HG02884 (cell line): ENCODE measurements around the gene RSBN1L.
"Not testable (repeated sequence)": the region's sequence is repeated elsewhere in the genome, so short reads cannot be mapped to it uniquely, and the experiment has no call there.

Experiments used
- ATAC-seq: cut with Tn5 transposase; IDR thresholded peaks from one replicate; pipeline ENCODE4 v1.9.1; 2021; ENCODE audit warnings: mild to moderate bottlenecking, moderate library complexity; ENCODE audit not compliant: unreplicated experiment

Gene RSBN1L

DNA sequence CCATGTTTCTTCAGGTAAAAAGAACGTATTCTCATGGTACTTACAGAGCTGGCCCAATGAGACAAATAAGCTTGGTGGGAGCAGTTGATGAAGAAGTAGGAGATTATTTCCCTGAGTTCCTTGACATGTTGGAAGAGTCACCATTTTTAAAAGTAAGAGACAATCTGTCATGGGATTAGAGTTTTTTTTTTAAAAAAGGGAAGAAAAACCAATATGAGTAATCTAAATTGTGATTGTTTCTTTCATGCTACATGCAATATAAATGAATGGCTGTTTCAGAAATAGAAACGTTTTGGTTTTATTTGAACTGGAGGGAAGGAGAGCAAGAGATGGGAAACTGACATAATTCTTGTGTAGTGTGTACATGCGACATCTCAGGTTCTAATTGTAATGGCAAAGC, 69.2 kb downstream of the RSBN1L start:
- no peak for ATAC-seq

DNA sequence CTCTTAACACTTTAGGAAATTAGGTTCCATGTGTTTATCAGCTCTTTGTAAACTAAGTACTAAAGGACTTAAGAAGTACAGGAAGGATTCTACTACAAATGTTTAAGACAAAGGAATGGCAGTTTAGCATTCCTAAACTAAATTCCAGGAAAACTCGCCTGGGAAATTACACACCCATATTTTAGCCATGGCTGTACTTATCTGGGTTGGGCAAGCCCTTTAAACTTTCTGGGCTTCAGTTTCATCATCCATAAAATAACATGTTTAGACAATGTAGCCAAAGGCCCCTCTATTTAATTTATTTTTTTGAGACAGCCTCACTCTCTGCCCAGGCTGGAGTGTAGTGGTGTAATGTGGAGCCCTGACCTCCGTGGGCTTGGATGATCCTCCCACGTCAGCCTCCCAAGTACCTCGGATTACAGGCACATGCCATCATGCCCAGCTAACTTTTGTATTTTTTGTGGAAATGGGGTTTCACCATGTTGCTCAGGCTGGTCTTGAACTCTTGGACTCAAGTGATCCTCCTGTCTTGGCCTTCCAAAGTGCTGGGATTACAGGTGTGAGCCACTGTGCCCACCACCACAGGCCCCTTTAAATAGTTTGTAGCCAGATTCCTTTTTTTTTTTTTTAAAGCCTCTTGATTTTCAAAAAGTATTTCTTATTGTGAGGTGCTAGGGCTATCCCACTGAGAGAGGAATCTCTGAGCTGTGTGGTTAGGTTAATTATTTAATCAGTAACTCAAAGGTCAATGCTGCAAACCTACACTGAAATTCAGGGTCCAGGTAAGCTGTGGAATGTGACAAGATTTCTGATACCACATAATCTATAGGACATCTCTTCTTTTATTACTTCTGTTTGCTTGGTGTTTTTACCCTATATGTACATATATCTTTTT, 69.9 kb downstream of the RSBN1L start:
- no peak for ATAC-seq

- no peak for ATAC-seq
Observed at GRCh38 chr7:77766801-77767605, 70.7 kb downstream of the RSBN1L start.

DNA sequence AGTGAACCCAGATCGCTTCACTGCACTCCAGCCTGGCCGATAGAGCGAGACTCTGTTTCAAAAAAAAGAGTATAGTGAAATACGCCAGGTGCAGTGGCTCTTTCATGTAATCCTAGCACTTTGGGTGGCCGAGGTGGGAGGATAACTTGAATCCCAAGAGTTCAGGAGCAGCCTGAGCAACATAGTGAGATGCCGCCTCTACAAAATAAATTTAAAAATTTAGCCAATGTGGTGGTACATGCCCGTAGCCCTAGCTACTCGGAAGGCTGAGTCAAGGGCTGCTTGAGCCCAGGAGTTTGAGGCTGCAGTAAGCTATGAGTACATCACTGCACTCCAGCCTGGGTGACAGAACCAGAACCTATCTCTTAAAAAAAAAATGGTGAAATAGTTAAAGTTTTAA, 74.1 kb downstream of the RSBN1L start:
- no peak for ATAC-seq

DNA sequence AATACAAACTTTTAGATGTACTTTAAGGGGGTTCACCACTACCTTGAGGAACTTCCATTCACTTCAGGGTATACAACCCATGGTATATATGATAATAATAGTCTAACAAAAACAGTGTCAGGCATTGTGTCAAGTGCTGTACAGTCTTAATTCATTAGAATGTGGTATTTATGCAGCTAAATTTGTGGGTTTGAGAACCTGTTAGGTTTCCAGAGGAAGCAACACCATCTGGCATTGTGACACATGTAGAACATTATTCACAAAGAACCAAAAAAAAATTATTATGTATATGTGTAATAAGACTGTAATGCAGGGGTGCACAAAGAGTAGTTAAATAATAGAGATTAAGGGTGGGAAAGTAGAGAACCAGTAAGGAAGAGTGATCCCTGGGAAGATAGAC, 75.6 kb downstream of the RSBN1L start:
- no peak for ATAC-seq

DNA sequence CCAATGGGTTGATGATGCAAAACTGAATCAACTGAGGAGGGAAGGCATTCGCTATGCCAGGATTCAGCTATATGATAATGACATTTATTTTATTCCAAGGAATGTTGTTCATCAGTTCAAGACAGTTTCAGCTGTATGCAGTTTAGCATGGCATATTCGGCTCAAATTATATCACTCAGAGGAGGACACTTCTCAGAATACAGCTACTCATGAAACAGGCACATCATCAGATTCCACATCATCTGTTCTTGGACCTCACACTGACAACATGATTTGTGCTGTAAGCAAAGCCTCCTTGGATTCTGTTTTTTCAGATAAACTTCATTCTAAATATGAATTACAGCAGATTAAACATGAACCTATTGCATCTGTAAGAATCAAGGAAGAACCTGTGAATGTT, 82.3 kb downstream of the RSBN1L start:
- ATAC-seq, result no peak

GRCh38 chr7:77782383-77782782, 86.1 kb downstream of the RSBN1L start:
- ATAC-seq, result no peak

DNA sequence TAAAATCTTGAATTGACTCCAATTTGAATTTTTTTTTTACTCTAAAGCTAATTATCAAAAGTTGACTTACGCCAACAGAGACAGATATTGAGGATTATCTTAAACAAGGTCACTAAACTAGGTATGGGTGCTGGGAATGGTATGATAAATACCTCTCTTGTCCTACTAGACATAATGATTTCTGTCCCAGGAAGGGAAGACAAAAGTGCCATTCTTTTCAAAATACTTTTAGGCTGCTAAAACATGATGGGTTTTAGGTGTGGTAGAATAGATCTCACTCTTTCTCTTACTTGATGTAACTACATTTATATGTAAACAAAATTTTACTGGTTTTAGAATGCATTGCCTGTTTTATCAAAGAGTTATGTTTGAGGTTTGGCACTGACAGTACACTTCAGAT, 86.9 kb downstream of the RSBN1L start:
- no peak for ATAC-seq

GRCh38 chr7:77783545-77783944, 87.3 kb downstream of the RSBN1L start:
- ATAC-seq, result no peak

DNA sequence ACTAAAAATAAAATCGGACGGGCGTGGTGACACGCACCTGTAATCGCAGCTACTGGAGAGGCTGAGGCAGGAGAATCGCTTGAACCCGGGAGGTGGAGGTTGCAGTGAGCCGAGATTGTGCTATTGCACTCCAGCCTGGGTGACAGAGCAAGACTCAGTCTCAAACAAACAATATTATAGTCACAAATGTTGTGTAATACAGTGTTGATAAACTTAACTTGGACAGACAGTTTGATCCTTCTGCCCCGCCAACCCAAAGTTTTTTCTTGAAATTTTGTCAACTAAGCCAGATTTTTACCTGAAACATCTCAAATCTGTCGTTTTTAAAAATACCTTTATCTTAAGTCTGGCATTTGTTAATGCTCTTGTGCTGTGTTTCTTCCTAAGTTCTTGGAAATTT, 88.2 kb downstream of the RSBN1L start:
- not testable (repeated sequence) for ATAC-seq

- ATAC-seq, result no peak
Observed at GRCh38 chr7:77786018-77786417, 89.8 kb downstream of the RSBN1L start.

GRCh38 chr7:77786741-77787140, 90.5 kb downstream of the RSBN1L start:
- no peak for ATAC-seq

DNA sequence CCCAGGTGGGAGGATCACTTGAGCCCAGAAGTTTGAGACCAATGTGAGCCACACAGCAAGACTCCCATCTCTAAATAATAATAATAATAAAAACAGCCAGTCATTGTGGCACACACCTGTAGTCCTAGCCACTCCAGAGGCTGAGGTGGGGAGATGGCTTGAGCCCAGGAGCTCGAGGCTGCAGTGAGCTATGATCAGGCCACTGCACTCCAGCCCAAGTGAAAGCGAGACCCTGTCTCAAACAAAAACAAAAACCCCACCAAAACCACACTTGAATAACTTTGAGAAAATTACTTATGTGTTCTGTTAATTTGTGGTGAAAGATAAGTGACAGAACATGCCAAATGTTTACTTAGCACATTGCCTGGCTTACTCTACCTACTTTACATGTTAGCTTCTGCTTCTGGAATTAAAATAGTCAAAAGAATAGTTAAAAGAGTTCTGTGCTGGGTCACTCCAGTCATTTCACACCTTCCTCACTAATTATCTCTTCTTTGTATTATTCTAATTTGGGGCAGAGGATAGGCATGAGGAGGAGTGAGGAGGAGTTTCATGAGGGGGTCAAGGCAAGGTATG, 92.2 kb downstream of the RSBN1L start:
- no peak for ATAC-seq

DNA sequence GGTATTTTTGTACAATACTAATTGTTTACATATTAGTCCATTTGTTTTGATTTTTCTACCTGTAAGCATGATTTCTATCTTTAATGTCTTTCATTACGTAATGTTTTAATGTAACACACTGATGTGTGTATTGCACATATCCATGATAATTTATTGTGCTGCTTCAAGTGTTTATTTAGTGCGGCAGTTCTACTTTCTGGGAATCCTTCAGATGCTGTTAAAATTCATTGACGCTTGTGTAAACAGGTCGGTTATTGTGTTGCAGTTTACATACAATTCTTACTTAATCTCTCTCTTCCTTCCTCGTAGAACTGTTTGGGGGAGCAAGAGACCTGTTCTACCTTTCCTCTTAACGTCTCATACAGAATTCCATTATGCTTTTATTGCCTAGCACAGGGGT, 95.1 kb downstream of the RSBN1L start:
- no peak for ATAC-seq

DNA sequence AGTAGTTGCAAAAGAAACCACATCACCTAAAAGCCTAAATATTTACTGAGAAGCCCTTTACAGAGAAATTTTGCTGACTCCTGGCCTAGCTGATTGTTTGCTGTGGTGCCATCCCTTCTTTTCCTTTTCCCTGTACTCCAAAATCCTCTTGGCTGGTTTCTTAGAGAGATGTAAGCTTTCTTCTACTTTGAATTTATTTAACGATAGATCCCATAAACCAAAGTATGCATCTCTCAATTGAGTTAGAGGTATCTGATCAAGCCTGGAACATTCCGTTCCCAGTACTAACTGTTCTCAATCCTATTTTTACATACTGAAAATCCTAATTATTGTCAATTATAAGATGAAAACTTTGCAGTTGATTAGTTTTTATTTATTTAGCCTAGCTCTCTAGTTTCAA, 95.7 kb downstream of the RSBN1L start:
- ATAC-seq, result no peak

DNA sequence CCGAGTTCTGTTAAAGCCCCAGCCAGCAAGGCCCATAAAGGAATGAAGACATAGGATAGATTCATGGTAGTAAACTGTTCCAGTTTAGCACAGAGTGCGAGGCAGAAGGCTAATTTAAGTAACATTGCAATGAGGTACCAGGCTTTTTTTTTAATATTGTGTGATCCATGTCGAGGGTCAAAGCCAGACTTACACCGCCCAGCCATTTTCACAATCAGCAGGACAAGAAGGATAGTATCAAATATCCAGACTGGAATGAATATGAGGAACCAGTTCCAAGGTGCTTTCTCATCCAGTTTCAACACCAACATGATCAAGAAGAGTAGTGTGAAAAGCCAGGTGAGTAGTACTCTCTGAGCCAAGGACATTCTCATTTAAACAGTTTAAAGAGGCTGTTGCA, 97.7 kb downstream of the RSBN1L start:
- no peak for ATAC-seq

DNA sequence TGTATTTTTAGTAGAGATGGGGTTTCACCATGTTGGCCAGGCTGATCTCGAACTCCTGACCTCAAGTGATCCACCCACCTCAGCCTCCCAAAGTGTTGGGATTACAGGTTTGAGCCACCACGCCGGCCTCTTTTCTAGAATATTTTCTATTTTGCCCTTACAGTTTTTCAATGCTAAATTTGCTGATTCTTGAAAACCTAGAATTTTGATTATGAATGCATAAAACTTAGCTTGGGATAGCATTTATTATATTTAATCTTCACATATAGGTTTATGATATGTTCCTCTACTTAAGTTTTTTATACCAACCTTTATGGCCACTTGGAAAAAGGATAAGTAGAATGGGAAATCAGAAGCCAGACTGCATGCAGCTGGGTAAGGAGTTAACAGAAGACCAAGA, 99.8 kb downstream of the RSBN1L start:
- ATAC-seq, result no peak

DNA sequence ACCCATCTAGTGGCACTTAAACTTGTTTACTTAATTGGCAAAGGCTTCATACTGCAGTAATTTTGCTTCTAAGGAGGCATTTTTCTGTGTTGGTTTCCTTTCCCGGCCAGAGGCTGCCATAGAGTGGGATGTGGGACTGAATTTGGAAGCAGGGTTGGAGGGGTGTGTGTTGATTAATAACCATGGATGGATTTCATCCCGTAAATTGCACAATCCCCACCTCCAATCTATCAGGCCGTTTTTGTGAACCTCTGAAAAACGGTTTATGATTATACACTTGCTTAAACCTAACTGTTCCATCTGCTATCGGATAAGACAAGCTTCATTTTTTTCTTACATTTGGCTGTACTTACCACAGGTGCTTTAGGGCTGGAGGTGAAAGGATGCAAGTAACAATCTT, 100.7 kb downstream of the RSBN1L start:
- ATAC-seq, result no peak

- peak; percentile 19 for ATAC-seq
Observed at GRCh38 chr7:77797734-77798393, 101.6 kb downstream of the RSBN1L start.

- ATAC-seq, result peak; percentile 87
Observed at GRCh38 chr7:77798394-77799077, 102.3 kb downstream of the RSBN1L start, which contains the start of the genes PHTF2 and TMEM60. Gene PHTF2, plus strand, starts transcription at chr7:77798773. Gene TMEM60, minus strand, starts transcription at chr7:77798434. Its CDS starts 4,061 bp downstream, at chr7:77794373.
